T-helper 17 cell (primary cell): ENCODE results near the gene METTL8. TPM values are rescaled to one million over a fixed set of nuclear protein-coding genes. Genes with fewer than 3 reads are reported as not detected.
A peak's percentile ranks its signal among the peaks of the same experiment; 100 is the strongest.
"Not testable (repeated sequence)": the region's sequence is repeated elsewhere in the genome, so short reads cannot be mapped to it uniquely, and the experiment has no call there.

Source experiments
- ATAC-seq: fragments of 150-1000 bp; cut with Tn5 transposase; 2 replicates; pipeline ENCODE4 v1.10.0; 2021; ENCODE audit warnings: mild to moderate bottlenecking, moderate library complexity
- DNase-seq, 3 donors: peaks; one replicate each; pipeline versions ENCODE4 v3.0.0 to v3.0.0-alpha.2; 2020 to 2021
- H3K9me3 ChIP-seq: one replicate; pipeline ENCODE4 v1.7.0; 2013; ENCODE audit warnings: low read length, mild to moderate bottlenecking; ENCODE audit not compliant: control insufficient read depth, poor library complexity, severe bottlenecking
- H3K27ac Mint-ChIP-seq: one replicate; pipeline ENCODE4 v1.8.0; 2022; ENCODE audit warnings: mild to moderate bottlenecking, moderate library complexity, mixed read lengths
- H3K27me3 Mint-ChIP-seq: one replicate; pipeline ENCODE4 v1.8.0; 2022; ENCODE audit warnings: mixed read lengths
- H3K36me3 Mint-ChIP-seq: one replicate; pipeline ENCODE4 v1.8.0; 2022; ENCODE audit warnings: low read depth, mixed read lengths
- H3K4me1 Mint-ChIP-seq: one replicate; pipeline ENCODE4 v1.8.0; 2022; ENCODE audit warnings: mild to moderate bottlenecking, mixed read lengths
- H3K4me3 Mint-ChIP-seq: one replicate; pipeline ENCODE4 v1.8.0; 2022; ENCODE audit warnings: mild to moderate bottlenecking, moderate library complexity, mixed read lengths
- total RNA-seq, 4 donors: library from RNA in 2 of 4; stranded (reverse) in 2 of 4; gene quantifications; one replicate each; pipeline ENCODE4 v1.2.3 and lab custom pipeline; 2022 to 2026

METTL8 gene
- total RNA-seq, 2 donors from 2014 or later, result 18.5 to 23.3 TPM

- no peaks in the 10 kb centered on the region for H3K27me3 Mint-ChIP-seq
- H3K27ac Mint-ChIP-seq, result peak overlapping the region; percentile 93
- DNase-seq, result no peak
- no peak for ATAC-seq
- H3K4me3 Mint-ChIP-seq, result peak overlapping the region; percentile 86
- H3K36me3 Mint-ChIP-seq, result peaks cover 4% of the 10 kb centered on the region
- no peaks in the 10 kb centered on the region for H3K9me3 ChIP-seq
- peaks cover 33% of the 10 kb centered on the region for H3K4me1 Mint-ChIP-seq
These were observed 115.3 kb downstream of the METTL8 start for GRCh38 chr2:171318463-171318934.

- Mint-ChIP-seq H3K27ac (peak overlapping the region; percentile 93), H3K27me3 (no peaks in the 10 kb centered on the region), H3K36me3 (peaks cover 4% of the 10 kb centered on the region), H3K4me1 (peaks cover 33% of the 10 kb centered on the region), H3K4me3 (no peak overlapping the region)
- ATAC-seq (no peak), DNase-seq (no peak)
- H3K9me3 ChIP-seq, result no peaks in the 10 kb centered on the region
These were observed 116.2 kb downstream of the METTL8 start for GRCh38 chr2:171317492-171318125.

GRCh38 chr2:171316755-171317337, 116.9 kb downstream of the METTL8 start:
- peaks cover 4% of the 10 kb centered on the region for H3K36me3 Mint-ChIP-seq
- no peaks in the 10 kb centered on the region for H3K9me3 ChIP-seq
- no peaks in the 10 kb centered on the region for H3K27me3 Mint-ChIP-seq
- DNase-seq, result no peak
- peaks cover 33% of the 10 kb centered on the region for H3K4me1 Mint-ChIP-seq
- no peak overlapping the region for H3K4me3 Mint-ChIP-seq
- ATAC-seq, result no peak
- peak overlapping the region; percentile 93 for H3K27ac Mint-ChIP-seq

- Mint-ChIP-seq H3K4me1 (peaks cover 32% of the 10 kb centered on the region), H3K4me3 (no peak overlapping the region), H3K27ac (no peak overlapping the region), H3K27me3 (no peaks in the 10 kb centered on the region), H3K36me3 (peaks cover 4% of the 10 kb centered on the region)
- no peaks in the 10 kb centered on the region for H3K9me3 ChIP-seq
- no peak for DNase-seq
- ATAC-seq, result no peak
These were observed 117.6 kb downstream of the METTL8 start for GRCh38 chr2:171316220-171316619.

GRCh38 chr2:171315781-171316180, 118.0 kb downstream of the METTL8 start:
- no peaks in the 10 kb centered on the region for H3K27me3 Mint-ChIP-seq

GRCh38 chr2:171312182-171312581, 121.6 kb downstream of the METTL8 start:
- not testable (repeated sequence) for H3K27me3 Mint-ChIP-seq, H3K27ac Mint-ChIP-seq, H3K36me3 Mint-ChIP-seq, H3K9me3 ChIP-seq, ATAC-seq, H3K4me3 Mint-ChIP-seq, DNase-seq, H3K4me1 Mint-ChIP-seq

More at GRCh38 chr2:171315781-171316180, 118.0 kb downstream of the METTL8 start:
- no peak for ATAC-seq
- Mint-ChIP-seq H3K4me3 (no peak overlapping the region), H3K27ac (no peak overlapping the region), H3K36me3 (peaks cover 4% of the 10 kb centered on the region), H3K4me1 (peaks cover 28% of the 10 kb centered on the region)
- no peaks in the 10 kb centered on the region for H3K9me3 ChIP-seq
- DNase-seq, result no peak

GRCh38 chr2:171311589-171311988, 122.2 kb downstream of the METTL8 start:
- H3K27ac Mint-ChIP-seq, DNase-seq, H3K27me3 Mint-ChIP-seq, H3K9me3 ChIP-seq, H3K4me3 Mint-ChIP-seq, H3K36me3 Mint-ChIP-seq, ATAC-seq, H3K4me1 Mint-ChIP-seq: not testable (repeated sequence)

GRCh38 chr2:171310889-171311288, 122.9 kb downstream of the METTL8 start:
- no peak for DNase-seq
- Mint-ChIP-seq H3K4me1 (no peaks in the 10 kb centered on the region), H3K36me3 (peaks cover 4% of the 10 kb centered on the region), H3K27ac (no peak overlapping the region), H3K4me3 (no peak overlapping the region), H3K27me3 (no peaks in the 10 kb centered on the region)
- ATAC-seq, result no peak
- H3K9me3 ChIP-seq, result no peaks in the 10 kb centered on the region

GRCh38 chr2:171309455-171310286, 124.1 kb downstream of the METTL8 start:
- no peaks in the 10 kb centered on the region for H3K27me3 Mint-ChIP-seq
- H3K27ac Mint-ChIP-seq, result no peak overlapping the region
- no peak overlapping the region for H3K4me3 Mint-ChIP-seq
- no peaks in the 10 kb centered on the region for H3K36me3 Mint-ChIP-seq
- no peaks in the 10 kb centered on the region for H3K9me3 ChIP-seq
- no peaks in the 10 kb centered on the region for H3K4me1 Mint-ChIP-seq
- no peak for ATAC-seq
- DNase-seq, result no peak

- no peaks in the 10 kb centered on the region for H3K9me3 ChIP-seq
- no peak overlapping the region for H3K27ac Mint-ChIP-seq
- H3K4me3 Mint-ChIP-seq, result no peak overlapping the region
- no peaks in the 10 kb centered on the region for H3K4me1 Mint-ChIP-seq
- no peak for ATAC-seq
- H3K36me3 Mint-ChIP-seq, result no peaks in the 10 kb centered on the region
- DNase-seq, result no peak
- H3K27me3 Mint-ChIP-seq, result no peaks in the 10 kb centered on the region
These were observed 125.3 kb downstream of the METTL8 start for GRCh38 chr2:171308280-171309054.

GRCh38 chr2:171307560-171307959, 126.2 kb downstream of the METTL8 start:
- no peaks in the 10 kb centered on the region for H3K9me3 ChIP-seq
- no peak overlapping the region for H3K4me3 Mint-ChIP-seq
- DNase-seq (no peak), ATAC-seq (no peak)
- H3K4me1 Mint-ChIP-seq, result no peaks in the 10 kb centered on the region
- no peaks in the 10 kb centered on the region for H3K36me3 Mint-ChIP-seq
- no peaks in the 10 kb centered on the region for H3K27me3 Mint-ChIP-seq
- H3K27ac Mint-ChIP-seq, result no peak overlapping the region

GRCh38 chr2:171297956-171298355, 135.8 kb downstream of the METTL8 start:
- peaks cover 5% of the 10 kb centered on the region for H3K36me3 Mint-ChIP-seq
- H3K27me3 Mint-ChIP-seq, result no peaks in the 10 kb centered on the region
- no peak overlapping the region for H3K27ac Mint-ChIP-seq
- H3K4me3 Mint-ChIP-seq, result no peak overlapping the region
- no peaks in the 10 kb centered on the region for H3K4me1 Mint-ChIP-seq
- no peak for ATAC-seq
- no peak for DNase-seq
- H3K9me3 ChIP-seq, result no peaks in the 10 kb centered on the region

GRCh38 chr2:171294608-171295007, 139.2 kb downstream of the METTL8 start:
- H3K9me3 ChIP-seq, result no peaks in the 10 kb centered on the region
- no peaks in the 10 kb centered on the region for H3K27me3 Mint-ChIP-seq
- no peak overlapping the region for H3K27ac Mint-ChIP-seq
- H3K4me3 Mint-ChIP-seq, result no peak overlapping the region
- no peak for ATAC-seq
- no peak for DNase-seq
- H3K36me3 Mint-ChIP-seq, result peaks cover 5% of the 10 kb centered on the region
- no peaks in the 10 kb centered on the region for H3K4me1 Mint-ChIP-seq
